MCF 10A (cell line): ENCODE measurements around the gene RAB36. TPM values are rescaled to one million over a fixed set of nuclear protein-coding genes. Genes with fewer than 3 reads are reported as not detected.
A peak's percentile ranks its signal among the peaks of the same experiment; 100 is the strongest.

ENCODE experiments used
- BruUV-seq: library from RNA; stranded (reverse); fragments of 400-500 nt; replicated peaks from 2 replicates; lab custom pipeline; 2021; lab: Mats Ljungman, UMichigan
- CTCF ChIA-PET: fragments of 300-600 bp; sonication (Branson Sonifier 250); formaldehyde crosslinking; extraction: SDS; loops from one replicate; lab custom pipeline; 2021; ENCODE audit warnings: antibody characterized with exemption, inconsistent platforms; lab: Yijun Ruan, JAX
- POLR2A ChIA-PET: fragments of 300-600, 350-650 bp; sonication (Branson Sonifier 250); formaldehyde crosslinking; extraction: SDS; loops from one replicate; lab custom pipeline; 2020; ENCODE audit warnings: antibody characterized with exemption, inconsistent platforms; lab: Yijun Ruan, JAX
- DNase-seq: peaks from one replicate; pipeline ENCODE4 v3.0.0-alpha.2; 2018; ENCODE audit not compliant: unreplicated experiment
- H3K27ac Mint-ChIP-seq: one replicate; pipeline ENCODE4 v1.8.0; 2022; ENCODE audit warnings: mild to moderate bottlenecking, low read depth, mixed read lengths; ENCODE audit not compliant: unreplicated experiment
- H3K27me3 Mint-ChIP-seq: one replicate; pipeline ENCODE4 v1.8.0; 2022; ENCODE audit warnings: mixed read lengths; ENCODE audit not compliant: insufficient read depth, unreplicated experiment
- H3K36me3 Mint-ChIP-seq: one replicate; pipeline ENCODE4 v1.8.0; 2022; ENCODE audit warnings: mild to moderate bottlenecking, moderate library complexity, mixed read lengths; ENCODE audit not compliant: insufficient read depth, unreplicated experiment
- H3K4me1 Mint-ChIP-seq: one replicate; pipeline ENCODE4 v1.8.0; 2022; ENCODE audit warnings: mixed read lengths; ENCODE audit not compliant: insufficient read depth, unreplicated experiment
- H3K4me3 Mint-ChIP-seq: one replicate; pipeline ENCODE4 v1.8.0; 2022; ENCODE audit warnings: mild to moderate bottlenecking, moderate library complexity, mixed read lengths; ENCODE audit not compliant: unreplicated experiment
- H3K9me3 Mint-ChIP-seq: one replicate; pipeline ENCODE4 v1.8.0; 2022; ENCODE audit warnings: mixed read lengths; ENCODE audit not compliant: unreplicated experiment
- CTCF ChIP-seq: fragments of 200-600 bp; IDR thresholded peaks from one replicate; pipeline ENCODE4 v1.8.0; 2022; ENCODE audit warnings: antibody characterized with exemption, mild to moderate bottlenecking; ENCODE audit not compliant: unreplicated experiment
- intact Hi-C: fragments of 100-400 bp; cut with micrococcal nuclease; formaldehyde crosslinking; loops from 2 replicates; pipeline ENCODE4 v1.14.1; 2022
- total RNA-seq: library from RNA; stranded (reverse); gene quantifications from 2 replicates; pipeline ENCODE4 v1.2.3, GENCODE V29; 2022

RAB36 gene
- total RNA-seq, 1 experiment from 2014 or later = 8.5 TPM

GRCh38 chr22:23109441-23109978 lies 35.8 kb upstream of the RAB36 start:
- no peaks in the 10 kb centered on the region for H3K27me3 Mint-ChIP-seq
- no peak for TF ChIP-seq CTCF
- no peaks in the 10 kb centered on the region for H3K4me1 Mint-ChIP-seq
- BruUV-seq = no TSS peak
- no peaks in the 10 kb centered on the region for H3K36me3 Mint-ChIP-seq
- no peaks in the 10 kb centered on the region for H3K9me3 Mint-ChIP-seq
- POLR2A ChIA-PET = no interaction called here
- no peak overlapping the region for H3K4me3 Mint-ChIP-seq
- CTCF ChIA-PET = interaction anchor here (0.6 to 1.3 kb wide), 3 partner anchors 18 to 343 kb away, joined by 3 to 5 read pairs (median 3); no protein-coding TSS in a partner anchor
- DNase-seq = no peak
- intact Hi-C loops = no loop called here
- no peak overlapping the region for H3K27ac Mint-ChIP-seq

- CTCF ChIA-PET = interaction anchor here (1.0 kb wide), 1 partner anchor 646 kb away, joined by 3 read pairs; no protein-coding TSS in a partner anchor
- H3K9me3 Mint-ChIP-seq = no peaks in the 10 kb centered on the region
- no peaks in the 10 kb centered on the region for H3K36me3 Mint-ChIP-seq
- H3K4me3 Mint-ChIP-seq = no peak overlapping the region
- DNase-seq = no peak
- intact Hi-C loops = no loop called here
- BruUV-seq = no TSS peak
- H3K27ac Mint-ChIP-seq = no peak overlapping the region
- H3K4me1 Mint-ChIP-seq = no peaks in the 10 kb centered on the region
- no peaks in the 10 kb centered on the region for H3K27me3 Mint-ChIP-seq
- POLR2A ChIA-PET = no interaction called here
- TF ChIP-seq CTCF = no peak
Observed at GRCh38 chr22:23110190-23110921, 34.9 kb upstream of the RAB36 start.

- BruUV-seq = no TSS peak
- DNase-seq = peak; percentile 17
- POLR2A ChIA-PET = no interaction called here
- intact Hi-C loops = no loop called here
- Mint-ChIP-seq H3K9me3 (no peaks in the 10 kb centered on the region), H3K27ac (no peak overlapping the region), H3K4me1 (no peaks in the 10 kb centered on the region), H3K4me3 (no peak overlapping the region), H3K27me3 (no peaks in the 10 kb centered on the region), H3K36me3 (no peaks in the 10 kb centered on the region)
- CTCF ChIA-PET = interaction anchor here (1.0 kb wide), 1 partner anchor 647 kb away, joined by 3 read pairs; no protein-coding TSS in a partner anchor
- TF ChIP-seq CTCF = no peak
Observed at GRCh38 chr22:23110922-23111527, 34.3 kb upstream of the RAB36 start.

GRCh38 chr22:23112472-23113012 lies 32.7 kb upstream of the RAB36 start:
- CTCF ChIA-PET = interaction anchor here (0.6 to 1.6 kb wide), 2 partner anchors 154 to 325 kb away, joined by 3 to 8 read pairs; no protein-coding TSS in a partner anchor
- H3K4me1 Mint-ChIP-seq = no peaks in the 10 kb centered on the region
- POLR2A ChIA-PET = interaction anchor here (0.6 kb wide), 1 partner anchor 493 kb away, joined by 3 read pairs; no protein-coding TSS in a partner anchor
- no peaks in the 10 kb centered on the region for H3K27me3 Mint-ChIP-seq
- H3K4me3 Mint-ChIP-seq = no peak overlapping the region
- no peaks in the 10 kb centered on the region for H3K36me3 Mint-ChIP-seq
- intact Hi-C loops = no loop called here
- TF ChIP-seq CTCF = no peak
- no TSS peak for BruUV-seq
- no peak for DNase-seq
- no peaks in the 10 kb centered on the region for H3K9me3 Mint-ChIP-seq
- H3K27ac Mint-ChIP-seq = no peak overlapping the region
